Ovary (tissue), 3 donors: Measurements from ENCODE around the gene SLC6A6.

ENCODE experiments used
- CTCF ChIP-seq, 3 donors: fragments of 450-650 bp in 2 of 3; fragments of 200-600 bp in 1 of 3; IDR thresholded peaks; one replicate each; pipeline versions ENCODE4 v1.5.1 to v1.8.0; 2016 to 2022; ENCODE audit warnings: antibody characterized with exemption in 3 of 3, mild to moderate bottlenecking in 1 of 3
- EP300 ChIP-seq: sonication (generic); formaldehyde crosslinking; IDR thresholded peaks from one replicate; pipeline ENCODE4 v1.6.1; 2017; ENCODE audit warnings: antibody characterized with exemption
- donor health status: DM: no; HTN: no; CAD: no.

DNA sequence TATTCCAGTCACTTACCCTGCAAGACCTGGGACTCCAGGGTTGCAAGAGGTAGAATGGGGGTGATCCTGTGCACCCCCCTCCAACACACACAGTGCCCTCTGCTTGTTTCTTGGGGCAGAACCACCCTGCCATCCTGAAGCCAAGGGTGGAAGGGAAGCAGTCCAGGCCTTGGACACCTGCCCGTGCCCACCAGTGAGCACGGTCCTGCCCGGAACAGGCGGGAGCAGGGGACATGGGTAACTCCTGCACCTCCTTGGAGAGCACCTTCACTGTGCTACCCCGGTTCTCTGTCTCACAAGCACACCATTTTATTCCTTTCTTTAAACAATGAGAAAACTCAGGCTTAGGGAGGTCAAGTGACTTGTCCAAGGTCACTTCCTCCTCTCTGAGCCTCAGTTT is 57.0 kb downstream of the SLC6A6 start:
- TF ChIP-seq CTCF (IDR thresholded peaks at IDR 0.05) (no peak), EP300 (no peak)
